ENCODE results near the gene STEAP3. TPM values are rescaled to one million over a fixed set of nuclear protein-coding genes. Genes with fewer than 3 reads are reported as not detected.

STEAP3 gene
- total RNA-seq, 1 experiment from 2014 or later: 32.3 TPM

DNA sequence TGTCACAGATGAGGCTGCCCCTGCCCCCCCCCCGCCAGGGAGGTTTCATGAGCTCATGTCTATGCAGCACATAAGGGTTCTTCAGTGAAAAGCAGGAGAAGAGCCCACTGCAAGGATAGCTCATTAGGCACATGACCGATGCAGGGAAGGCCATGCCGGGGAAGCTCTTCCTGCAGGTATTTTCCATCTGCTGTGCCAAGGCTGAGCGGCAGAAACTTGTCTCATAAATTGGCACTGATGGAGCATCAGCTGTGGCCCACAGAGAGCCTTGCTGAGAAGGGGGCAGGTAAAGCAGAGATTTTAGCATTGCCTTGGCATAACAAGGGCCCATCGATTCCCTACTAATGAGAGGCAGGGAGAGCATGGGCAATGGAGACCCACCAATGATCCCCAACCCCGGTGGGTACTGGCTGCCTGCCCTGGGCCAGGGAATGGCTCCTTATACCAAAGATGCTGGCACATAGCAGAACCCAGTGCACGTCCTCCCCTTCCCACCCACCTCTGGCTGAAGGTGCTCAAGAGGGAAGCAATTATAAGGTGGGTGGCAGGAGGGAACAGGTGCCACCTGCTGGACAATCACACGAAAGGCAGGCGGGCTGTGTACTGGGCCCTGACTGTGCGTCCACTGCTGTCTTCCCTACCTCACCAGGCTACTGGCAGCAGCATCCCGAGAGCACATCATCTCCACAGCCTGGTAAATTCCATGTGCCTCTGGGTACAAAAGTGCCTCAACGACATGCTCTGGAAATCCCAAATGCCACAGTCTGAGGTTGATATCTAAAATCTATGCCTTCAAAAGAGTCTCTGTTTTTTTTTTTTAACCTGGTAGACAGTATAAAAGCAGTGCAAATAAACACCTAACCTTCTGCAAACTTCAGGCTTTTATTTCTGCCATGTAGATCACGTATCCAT is 41.4 kb downstream of the STEAP3 start:
- Histone ChIP-seq H3K9me3 (ENCODE audit: control insufficient read depth in 1 of 2, insufficient read depth in 1 of 2, low read depth in 1 of 2, low read length in 2 of 2) (no peaks in the 10 kb centered on the region), H3K27ac (ENCODE audit: low read depth, low read length) (no peak overlapping the region), H2AFZ (ENCODE audit: low read depth, low read length, poor library complexity, severe bottlenecking) (no peak overlapping the region), H3K27me3 (ENCODE audit: insufficient read depth, low read length) (no peaks in the 10 kb centered on the region), H3K36me3 (ENCODE audit: control insufficient read depth in 1 of 2, insufficient read depth in 2 of 2, low read length in 2 of 2) (peaks cover 2 to 5% of the 10 kb centered on the region in 2 experiments; a peak in 1 of 4 replicates), H3K79me2 (ENCODE audit: insufficient read depth, low read length) (no peaks in the 10 kb centered on the region), H4K20me1 (ENCODE audit: insufficient read depth) (no peaks in the 10 kb centered on the region), H3K9ac (ENCODE audit: low read length) (no peak overlapping the region), H3K4me1 (ENCODE audit: control insufficient read depth in 1 of 2, insufficient read depth in 2 of 2, low read length in 2 of 2) (no peaks in the 10 kb centered on the region), H3K4me3 (replicated peaks in 1 of 2; ENCODE audit: low read depth in 1 of 2, low read length in 2 of 2) (no peak overlapping the region), H3K4me2 (ENCODE audit: low read length) (no peak overlapping the region), H3K9me2 (ENCODE audit: insufficient read depth) (no peaks in the 10 kb centered on the region)
- ChIA-PET RAD21 (ENCODE audit: low non-redundant PET in 1 of 2, low total read pairs in 2 of 2, uncharacterized antibody in 2 of 2, unreplicated experiment in 2 of 2) (no interaction called here), CTCF (interaction anchor here (0.7 to 1.4 kb wide), 3 partner anchors 11 to 46 kb away, joined by 3 to 4 read pairs (median 3); no protein-coding TSS in a partner anchor), POLR2A (interaction anchor here (0.6 kb wide), 1 partner anchor 588 kb away, joined by 4 read pairs; no protein-coding TSS in a partner anchor)
- peak; percentile 24 for DNase-seq (ENCODE audit: low read depth, low spot score)
- peak; percentile 99 for ATAC-seq
- BruUV-seq (replicated peaks): no TSS peak
- peak; percentile 91 for TF ChIP-seq RAD21 (IDR thresholded peaks at IDR 0.05; ENCODE audit: low read depth)
- TF ChIP-seq, protein P1, sequence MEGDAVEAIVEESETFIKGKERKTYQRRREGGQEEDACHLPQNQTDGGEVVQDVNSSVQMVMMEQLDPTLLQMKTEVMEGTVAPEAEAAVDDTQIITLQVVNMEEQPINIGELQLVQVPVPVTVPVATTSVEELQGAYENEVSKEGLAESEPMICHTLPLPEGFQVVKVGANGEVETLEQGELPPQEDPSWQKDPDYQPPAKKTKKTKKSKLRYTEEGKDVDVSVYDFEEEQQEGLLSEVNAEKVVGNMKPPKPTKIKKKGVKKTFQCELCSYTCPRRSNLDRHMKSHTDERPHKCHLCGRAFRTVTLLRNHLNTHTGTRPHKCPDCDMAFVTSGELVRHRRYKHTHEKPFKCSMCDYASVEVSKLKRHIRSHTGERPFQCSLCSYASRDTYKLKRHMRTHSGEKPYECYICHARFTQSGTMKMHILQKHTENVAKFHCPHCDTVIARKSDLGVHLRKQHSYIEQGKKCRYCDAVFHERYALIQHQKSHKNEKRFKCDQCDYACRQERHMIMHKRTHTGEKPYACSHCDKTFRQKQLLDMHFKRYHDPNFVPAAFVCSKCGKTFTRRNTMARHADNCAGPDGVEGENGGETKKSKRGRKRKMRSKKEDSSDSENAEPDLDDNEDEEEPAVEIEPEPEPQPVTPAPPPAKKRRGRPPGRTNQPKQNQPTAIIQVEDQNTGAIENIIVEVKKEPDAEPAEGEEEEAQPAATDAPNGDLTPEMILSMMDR (IDR thresholded peaks at IDR 0.05 in 2 of 3, conservative IDR thresholded peaks at IDR 0.05 in 1 of 3; ENCODE audit: borderline replicate concordance in 1 of 3, insufficient read depth in 1 of 3, low read depth in 2 of 3, low read length in 2 of 3): peak; percentile 83 to 91 (median 84)
- TF ChIP-seq CEBPB (IDR thresholded peaks at IDR 0.05; ENCODE audit: low read depth): no peak
- intact Hi-C loops (cut with micrococcal nuclease): loop anchor here (1.0 kb wide), 2 partner anchors 31 to 254 kb away; no protein-coding TSS in a partner anchor

DNA sequence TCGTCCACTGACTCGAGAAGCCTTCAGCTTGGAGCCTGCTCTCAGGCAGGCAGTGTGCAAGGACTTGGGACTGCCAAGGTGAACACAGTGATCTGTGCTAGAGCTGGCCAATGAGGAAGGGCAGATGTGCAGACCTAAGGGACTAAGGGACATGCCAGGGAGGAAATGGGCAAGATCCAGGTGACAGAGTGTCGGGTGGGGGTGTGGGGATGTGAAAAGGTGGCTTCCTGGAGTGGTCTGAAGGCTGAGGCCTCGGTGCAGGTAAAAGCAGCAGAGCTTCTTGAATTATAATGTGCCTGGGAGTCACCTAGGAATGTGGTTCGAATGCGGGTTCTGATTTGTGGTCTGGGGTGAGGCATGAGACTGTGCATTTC is 42.0 kb downstream of the STEAP3 start:
- intact Hi-C loops (cut with micrococcal nuclease): loop anchor here (1.0 kb wide), 2 partner anchors 31 to 254 kb away; no protein-coding TSS in a partner anchor
- Histone ChIP-seq H4K20me1 (ENCODE audit: insufficient read depth) (no peaks in the 10 kb centered on the region), H3K9me2 (ENCODE audit: insufficient read depth) (no peaks in the 10 kb centered on the region), H3K4me1 (ENCODE audit: control insufficient read depth in 1 of 2, insufficient read depth in 2 of 2, low read length in 2 of 2) (no peaks in the 10 kb centered on the region), H3K4me3 (replicated peaks in 1 of 2; ENCODE audit: low read depth in 1 of 2, low read length in 2 of 2) (no peak overlapping the region), H3K27me3 (ENCODE audit: insufficient read depth, low read length) (no peaks in the 10 kb centered on the region), H3K36me3 (ENCODE audit: control insufficient read depth in 1 of 2, insufficient read depth in 2 of 2, low read length in 2 of 2) (peaks cover 2 to 5% of the 10 kb centered on the region in 2 experiments; a peak in 1 of 4 replicates), H3K9me3 (ENCODE audit: control insufficient read depth in 1 of 2, insufficient read depth in 1 of 2, low read depth in 1 of 2, low read length in 2 of 2) (no peaks in the 10 kb centered on the region), H2AFZ (ENCODE audit: low read depth, low read length, poor library complexity, severe bottlenecking) (no peak overlapping the region), H3K27ac (ENCODE audit: low read depth, low read length) (no peak overlapping the region), H3K79me2 (ENCODE audit: insufficient read depth, low read length) (no peaks in the 10 kb centered on the region), H3K9ac (ENCODE audit: low read length) (no peak overlapping the region), H3K4me2 (ENCODE audit: low read length) (no peak overlapping the region)
- ATAC-seq (no peak), DNase-seq (ENCODE audit: low read depth, low spot score) (no peak)
- RAD21 ChIA-PET (ENCODE audit: low non-redundant PET in 1 of 2, low total read pairs in 2 of 2, uncharacterized antibody in 2 of 2, unreplicated experiment in 2 of 2): no interaction called here
- no TSS peak for BruUV-seq (replicated peaks)
- CTCF ChIA-PET: interaction anchor here (1.0 to 1.8 kb wide), 2 partner anchors 16 to 384 kb away, joined by 3 to 6 read pairs; no protein-coding TSS in a partner anchor
- POLR2A ChIA-PET: no interaction called here
- TF ChIP-seq ZBTB33 (IDR thresholded peaks at IDR 0.05; ENCODE audit: extremely low read depth, insufficient replicate concordance, low read length) (no peak), ELF1 (IDR thresholded peaks at IDR 0.05; ENCODE audit: borderline replicate concordance, low read depth) (no peak), REST (IDR thresholded peaks at IDR 0.05; ENCODE audit: low read depth) (no peak), CBX3 (IDR thresholded peaks at IDR 0.05; ENCODE audit: low read depth) (no peak)

All from HCT116 (cell line).